SW 1271 (cell line): ENCODE results near the gene ZRANB1.

Experiments used
- DNase-seq, 2 experiments: peaks; one replicate each; lab custom pipeline; 2025; lab: John Stamatoyannopoulos, UW

ZRANB1 gene

DNA sequence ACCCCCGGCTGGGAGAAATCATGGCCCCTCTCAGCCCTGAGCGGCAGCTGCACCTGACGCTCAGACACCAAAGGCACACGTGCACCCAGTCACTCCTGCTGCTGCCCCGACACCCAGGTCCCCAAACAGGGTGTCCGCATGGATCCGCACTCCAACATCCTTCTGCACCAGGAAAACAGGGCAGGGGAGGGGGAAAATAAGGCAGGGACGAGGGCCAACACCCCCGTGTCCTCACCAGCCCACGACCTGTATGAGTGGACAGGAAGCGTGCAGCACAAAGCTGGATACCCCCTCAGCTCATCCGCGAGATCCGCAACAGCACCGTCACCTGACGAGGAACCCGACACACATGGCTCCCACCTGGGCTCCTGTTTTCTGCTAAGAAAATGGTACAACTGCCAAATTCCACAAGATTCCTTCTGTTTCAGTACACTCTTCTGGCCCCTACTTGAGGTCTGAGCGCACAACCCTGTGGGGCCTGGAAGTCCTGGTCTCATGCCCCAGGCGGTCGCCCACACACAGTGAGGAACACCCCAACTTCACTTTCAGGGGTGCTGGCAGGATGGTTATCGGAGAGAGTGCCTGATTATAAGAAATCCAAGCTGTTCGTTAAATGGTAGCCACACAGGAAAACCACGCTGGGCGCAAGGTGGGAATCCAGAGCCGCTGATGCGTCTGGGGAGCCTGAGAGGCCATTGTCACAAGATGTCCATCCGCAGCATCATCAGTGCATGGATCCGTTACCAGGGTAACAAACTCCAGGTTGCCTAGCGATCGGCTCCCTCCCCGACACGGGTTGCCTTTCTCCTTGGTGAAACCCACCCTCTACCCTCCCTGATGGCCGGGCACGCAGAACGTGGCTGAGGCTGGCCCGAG lies 63.6 kb downstream of the ZRANB1 start:
- DNase-seq: no peak

DNA sequence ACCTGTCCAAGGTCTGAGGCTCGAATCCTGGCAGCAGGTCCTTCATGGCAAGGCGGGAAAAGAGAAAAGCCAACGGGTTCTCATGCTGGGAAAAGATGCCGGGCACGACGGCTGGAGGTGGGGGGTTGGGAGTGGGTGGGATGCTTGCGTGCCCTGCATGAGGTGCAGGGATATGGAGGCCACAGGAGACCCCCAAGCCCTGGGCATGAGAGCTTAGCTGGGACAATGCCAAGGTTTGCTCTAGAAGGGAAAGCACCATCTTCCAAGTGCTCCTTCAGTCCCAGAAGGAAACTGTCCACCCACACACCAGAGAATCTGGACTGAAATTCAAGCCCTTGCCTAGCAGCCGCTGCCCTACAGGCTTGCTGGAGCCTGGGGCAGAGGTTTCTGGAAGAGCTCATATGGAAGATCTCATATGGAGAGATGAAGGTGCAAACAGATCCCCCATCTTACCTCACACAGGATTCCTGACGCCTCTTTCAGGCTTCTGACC lies 64.3 kb downstream of the ZRANB1 start:
- no peak for DNase-seq

DNA sequence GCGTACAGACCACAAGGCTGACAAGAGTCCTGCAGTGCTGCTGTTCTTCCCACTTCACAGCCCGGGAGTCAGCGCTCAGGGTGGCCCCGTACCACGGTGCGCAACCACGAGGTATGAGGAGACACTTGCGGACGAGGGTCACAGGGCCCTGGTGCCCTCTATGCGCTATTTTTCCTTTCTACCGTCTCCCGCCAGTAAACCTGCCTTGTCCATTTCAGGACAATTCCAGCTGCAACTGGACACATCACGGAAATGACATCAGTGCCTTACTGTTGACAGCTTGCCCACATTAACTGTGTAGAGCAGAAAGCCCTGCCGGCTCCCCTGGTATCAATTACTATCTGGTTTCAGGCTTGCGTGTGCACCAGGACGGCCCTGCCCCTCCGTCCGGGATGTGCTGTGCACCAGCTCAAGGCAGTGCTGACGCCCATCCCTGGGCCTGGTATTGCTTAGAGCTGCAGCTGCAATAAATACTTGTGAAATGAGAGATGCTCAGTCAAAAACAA lies 65.1 kb downstream of the ZRANB1 start:
- no peak for DNase-seq

DNA sequence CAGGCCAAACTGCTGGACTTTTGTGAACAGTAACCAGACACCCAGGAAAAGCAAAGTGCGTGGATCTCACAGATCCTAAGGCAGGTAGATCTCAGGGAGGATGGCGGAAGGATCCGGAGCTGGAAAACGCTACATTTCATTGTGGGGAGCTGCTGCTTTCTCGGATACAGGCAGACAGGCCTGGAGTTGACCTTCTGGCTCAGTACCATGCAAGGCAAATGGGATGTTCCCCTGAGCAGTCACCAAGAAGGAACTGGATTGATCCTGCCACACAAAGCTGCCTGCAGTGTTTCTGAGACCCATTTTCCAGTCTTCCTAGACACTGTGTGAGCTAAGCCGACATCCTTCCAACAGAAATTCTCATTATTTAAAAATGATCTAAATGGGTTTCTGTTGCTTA lies 65.5 kb downstream of the ZRANB1 start:
- DNase-seq: no peak

DNA sequence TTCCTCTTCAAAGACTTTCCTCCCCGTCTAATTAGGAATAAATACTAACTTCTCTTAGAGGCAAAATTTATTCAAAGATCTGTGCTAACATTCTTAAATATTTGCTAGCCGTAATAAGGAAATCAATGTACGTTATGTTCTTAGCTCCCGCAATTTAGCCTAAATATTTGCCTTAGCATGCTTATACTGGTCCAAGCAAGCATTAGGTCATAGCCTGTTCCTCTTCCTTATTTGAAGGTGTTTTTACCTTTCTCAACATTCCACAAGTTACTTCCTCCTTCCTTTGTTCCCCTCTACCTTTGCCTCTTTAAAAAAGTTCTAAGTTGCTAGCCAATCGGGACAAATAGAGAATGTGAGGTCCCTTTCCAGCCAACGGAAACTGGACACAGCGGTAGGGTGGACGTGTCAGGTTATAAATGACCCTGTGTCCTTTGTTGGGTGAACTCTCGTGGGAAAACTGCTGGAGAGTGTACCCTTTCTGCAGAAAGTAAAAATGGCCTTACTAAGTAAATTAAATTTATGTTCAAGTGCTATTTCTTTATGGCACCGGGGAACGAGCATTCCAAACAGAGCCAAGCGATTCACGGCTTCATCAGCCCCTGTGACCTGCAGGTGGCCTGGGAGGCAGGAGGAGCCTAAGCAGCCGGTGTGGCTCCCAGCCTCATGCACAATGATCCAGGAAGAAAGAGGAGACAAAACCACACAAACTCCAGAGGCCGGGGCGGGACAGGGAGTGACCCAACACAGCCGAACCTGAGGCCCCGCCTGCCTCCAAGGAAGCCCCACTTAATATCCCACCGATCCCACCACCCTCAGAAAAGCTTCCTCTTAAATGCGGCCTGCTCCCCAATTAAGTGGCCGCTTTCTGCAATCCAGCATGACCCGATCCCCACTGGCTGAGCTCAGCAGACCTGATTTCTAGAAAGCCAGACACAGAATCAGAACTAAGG lies 67.0 kb downstream of the ZRANB1 start:
- DNase-seq: no peak

DNA sequence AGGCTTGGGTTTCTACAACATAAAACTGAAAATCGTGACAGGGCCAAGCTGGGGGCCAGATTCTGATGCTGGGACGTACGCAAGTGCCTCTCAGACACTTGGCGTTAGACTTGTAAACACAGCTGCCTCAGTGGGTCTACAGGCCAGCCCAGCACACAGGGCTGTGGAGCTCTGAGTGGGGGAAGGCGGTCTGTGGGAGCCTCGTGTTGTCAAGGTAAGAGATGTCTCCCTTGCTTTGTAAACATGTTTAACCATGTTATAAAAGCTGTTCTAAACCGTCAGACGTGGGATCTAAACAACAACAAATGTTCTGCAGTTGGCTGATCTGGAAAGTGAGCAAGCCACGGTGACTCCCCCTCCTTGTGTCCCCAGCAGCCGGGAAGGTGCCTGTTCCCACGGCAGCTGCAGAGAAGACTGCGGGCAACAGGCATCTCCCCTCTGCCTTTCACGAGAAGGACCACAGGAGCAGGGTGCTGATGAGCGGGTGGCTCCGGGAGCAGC lies 67.8 kb downstream of the ZRANB1 start:
- DNase-seq: no peak

DNA sequence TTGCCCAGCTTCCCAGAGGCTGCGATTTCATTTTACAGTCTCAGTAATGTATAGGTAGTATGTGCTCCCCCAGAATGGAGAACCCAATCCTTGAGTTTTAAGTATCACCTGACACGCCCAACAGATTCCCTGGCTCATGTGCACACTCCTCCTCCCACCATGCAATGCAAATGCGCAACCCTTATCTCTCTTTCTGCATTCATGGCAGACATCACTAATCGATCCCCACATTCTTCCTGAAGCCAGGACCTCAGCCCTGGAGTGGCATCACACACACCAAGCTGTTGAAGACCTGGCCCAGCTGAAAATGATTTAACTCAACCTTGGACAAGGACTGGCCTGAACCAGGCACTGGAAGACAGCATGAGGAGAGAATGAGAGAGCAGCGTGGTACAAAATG lies 68.4 kb downstream of the ZRANB1 start:
- no peak for DNase-seq

DNA sequence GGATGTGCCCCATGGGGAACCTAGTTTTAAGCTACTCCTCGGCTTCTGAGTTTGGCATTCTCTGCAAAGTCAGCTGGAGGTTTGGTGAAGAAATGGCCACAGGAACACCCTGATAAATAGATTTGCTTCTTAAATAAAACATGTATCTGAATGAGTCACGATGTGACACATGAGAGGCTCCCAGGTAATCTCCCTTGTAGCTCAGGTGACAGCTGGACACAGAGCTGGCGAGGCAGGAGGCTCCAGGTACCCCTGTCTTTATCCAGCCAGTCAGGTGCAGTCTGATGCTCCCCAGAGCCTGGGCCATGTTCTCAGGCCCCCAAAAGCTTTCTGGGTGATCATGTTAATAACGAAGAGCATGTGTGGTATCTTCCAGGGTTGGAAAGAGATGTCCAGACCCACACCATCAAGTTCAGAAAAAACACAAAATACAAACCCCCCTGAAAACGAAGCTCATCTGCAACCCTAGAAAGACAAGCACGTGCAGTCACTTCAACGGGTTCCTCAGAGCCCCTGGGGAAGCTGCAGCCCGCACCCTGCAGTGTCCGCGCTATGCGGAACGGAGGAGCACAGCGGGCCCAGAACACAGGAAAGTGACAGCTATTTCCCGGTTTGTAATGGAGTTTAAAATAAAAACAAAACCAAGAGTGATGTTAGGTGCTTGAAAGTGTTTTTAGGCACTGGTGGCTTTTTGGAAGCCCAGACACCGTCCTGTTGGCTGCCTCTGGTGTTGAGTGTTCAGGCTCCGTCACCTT lies 69.4 kb downstream of the ZRANB1 start:
- no peak for DNase-seq

DNA sequence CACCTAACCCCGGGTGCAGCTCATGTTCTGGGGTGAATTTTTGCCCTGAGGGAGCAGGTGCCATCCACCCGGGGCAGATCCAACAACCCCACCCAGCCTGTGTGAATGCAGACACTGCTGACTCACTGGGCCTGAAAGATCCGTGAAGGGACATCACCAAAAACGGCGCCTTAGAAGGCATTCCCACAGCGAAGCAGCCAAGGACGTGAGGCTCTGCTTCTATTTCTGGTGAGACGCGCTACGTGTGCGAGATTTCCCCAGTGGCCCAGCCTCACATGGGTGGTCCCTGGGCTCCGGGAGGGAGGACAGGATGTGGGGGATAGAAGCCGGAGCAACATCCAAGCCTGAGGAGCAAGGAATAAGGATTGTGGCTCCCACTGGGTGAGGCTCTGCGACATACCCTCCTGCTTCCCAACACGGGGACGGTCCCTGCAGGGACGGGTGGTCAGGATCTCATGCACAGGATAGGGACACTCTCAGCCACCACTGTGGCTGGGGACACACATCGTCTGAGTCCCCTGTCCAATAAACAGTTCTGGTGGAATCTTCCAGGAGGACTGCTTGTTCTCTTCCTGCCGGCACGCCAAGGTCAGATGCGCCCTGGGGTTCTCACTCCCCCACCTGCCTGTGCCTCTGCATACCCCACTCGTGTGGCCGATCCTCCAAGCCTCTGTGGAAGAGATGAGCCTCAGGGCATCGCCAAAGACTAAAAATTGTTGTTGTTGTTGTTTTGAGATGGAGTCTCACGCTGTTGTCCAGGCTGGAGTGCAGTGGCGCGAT lies 70.2 kb downstream of the ZRANB1 start:
- DNase-seq: no peak

DNA sequence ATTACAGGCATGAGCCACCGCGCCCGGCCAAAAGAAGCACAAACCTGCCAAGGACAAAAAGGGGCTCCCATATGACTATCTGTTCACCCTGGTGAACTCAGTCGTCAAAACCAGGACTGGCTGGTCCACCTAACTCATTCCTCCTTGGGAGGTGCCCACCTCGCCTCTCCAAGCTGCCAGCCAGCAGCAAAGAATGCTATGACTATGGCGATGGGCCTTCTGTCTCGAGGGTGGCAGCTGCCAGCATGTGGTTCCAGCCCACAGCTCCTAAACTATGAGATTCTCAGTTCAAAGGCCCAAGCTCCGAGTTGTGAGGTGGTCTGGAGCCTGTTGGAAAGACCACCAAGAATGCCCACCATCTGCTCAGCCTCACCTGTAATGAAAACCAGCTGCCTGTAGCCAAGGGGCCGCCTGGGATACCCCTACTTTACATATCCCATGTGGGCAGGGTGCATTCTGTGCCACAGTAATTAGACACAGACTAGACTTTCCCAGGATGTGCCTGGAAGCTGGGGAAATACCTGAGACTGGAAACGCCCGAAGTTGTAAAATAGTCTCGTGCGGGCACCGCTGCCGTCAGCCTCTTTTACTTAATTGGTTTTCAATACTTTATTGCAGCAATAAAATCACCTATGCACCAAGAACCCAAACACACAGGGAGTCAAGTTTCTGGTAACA lies 71.1 kb downstream of the ZRANB1 start:
- DNase-seq: no peak

DNA sequence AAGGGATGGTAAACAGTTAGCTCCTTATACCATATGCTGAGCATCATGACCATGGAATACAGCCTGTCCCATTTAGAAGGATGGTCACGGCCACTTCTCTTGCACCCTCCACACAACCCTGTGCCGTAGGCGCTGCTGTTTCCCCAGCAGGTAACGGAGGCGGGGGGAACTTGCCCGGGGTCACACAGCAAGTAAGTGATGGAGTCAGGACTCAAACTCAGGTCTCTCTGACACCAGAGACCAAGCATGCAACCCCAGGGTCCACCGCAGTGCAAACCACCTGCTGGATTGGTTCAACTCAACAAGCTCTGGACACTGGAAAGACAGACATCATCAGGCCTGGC lies 71.6 kb downstream of the ZRANB1 start:
- DNase-seq: no peak

DNA sequence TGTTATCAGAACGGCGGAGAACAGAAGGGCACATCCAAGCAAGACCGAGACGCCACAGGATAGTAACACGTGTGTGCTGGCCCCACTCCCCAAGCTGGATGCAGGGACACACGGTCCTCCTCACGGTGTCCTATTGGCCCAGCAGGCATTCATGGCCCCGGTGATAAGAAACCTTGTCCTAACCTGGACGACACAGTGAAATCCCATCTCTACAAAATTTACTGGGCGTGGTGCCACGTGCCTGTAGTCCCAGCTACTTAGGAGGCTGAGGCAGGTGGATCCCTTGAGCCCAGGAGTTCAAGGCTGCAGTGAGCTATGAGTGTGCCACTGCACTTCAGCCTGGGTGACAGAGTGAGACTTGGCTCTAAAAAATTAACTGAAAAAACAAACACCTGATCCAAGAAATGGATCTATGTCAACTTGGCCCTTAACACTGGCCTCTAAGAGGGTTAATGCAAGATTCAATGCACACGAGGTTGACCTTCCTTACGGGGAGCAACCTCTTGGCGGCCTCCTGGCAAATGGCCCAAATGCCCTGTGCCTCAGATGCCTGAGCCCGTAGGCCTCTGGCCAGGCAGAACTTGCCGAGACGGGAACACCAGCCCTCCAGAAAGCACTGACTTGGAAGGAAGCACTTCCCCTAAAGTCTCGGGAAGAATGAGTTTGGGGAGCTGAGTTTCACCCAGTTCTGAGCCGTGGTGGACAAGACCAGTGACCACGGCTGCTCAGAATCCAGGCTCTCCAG lies 72.3 kb downstream of the ZRANB1 start:
- no peak for DNase-seq

DNA sequence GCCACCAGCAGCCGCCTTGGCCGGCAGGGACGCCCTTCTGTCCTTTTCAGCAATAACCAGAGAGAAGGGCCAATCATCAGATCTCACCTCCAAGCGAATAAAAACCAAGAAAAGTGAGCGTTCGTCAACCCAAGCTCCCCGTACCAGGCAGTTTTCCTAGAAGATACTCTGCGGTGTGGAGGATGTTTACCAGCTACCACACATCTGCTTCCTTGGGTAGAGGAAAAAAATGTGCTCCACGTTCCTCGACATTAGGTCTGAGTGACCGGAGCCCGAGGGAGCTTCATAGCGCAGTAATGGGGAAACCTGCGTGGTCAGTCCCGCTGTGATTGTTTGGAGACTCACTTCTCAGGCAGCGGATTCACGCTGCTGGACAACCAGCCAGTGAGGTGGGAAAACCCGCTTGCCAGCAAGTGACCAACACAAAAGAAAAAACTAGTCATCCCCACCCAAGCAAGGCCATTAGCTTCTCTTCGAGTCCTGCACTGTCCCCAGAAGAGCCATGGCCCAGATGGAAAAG lies 73.0 kb downstream of the ZRANB1 start:
- no peak for DNase-seq

DNA sequence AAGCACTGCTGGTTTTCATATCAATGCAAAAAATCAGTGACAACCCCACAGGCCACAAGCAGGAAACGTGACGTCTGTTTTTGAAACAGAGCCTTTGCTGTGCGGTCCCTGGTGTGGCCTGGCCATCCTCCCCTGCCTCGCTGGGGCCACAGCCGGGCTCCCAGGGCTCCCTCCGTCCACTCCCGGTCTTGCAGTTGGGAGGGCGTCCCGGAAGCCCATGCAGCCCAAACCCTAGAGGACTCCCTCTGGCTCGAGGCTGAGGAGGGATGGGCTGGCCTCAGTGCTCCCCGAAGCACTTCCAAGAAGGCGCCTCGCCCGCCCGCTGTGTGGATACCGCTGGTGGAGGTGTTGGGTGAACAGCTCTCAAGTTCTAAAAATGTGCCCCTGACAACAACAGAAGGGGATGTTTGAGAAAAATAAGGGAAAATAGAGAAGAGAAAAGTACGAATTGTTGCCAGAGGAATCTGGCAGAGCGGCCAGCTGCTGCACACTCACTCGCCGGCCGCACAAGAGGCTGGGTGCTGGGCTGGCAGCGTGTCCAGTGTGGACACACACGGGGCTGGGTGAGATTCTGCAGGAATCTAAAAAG lies 73.5 kb downstream of the ZRANB1 start:
- DNase-seq: no peak

DNA sequence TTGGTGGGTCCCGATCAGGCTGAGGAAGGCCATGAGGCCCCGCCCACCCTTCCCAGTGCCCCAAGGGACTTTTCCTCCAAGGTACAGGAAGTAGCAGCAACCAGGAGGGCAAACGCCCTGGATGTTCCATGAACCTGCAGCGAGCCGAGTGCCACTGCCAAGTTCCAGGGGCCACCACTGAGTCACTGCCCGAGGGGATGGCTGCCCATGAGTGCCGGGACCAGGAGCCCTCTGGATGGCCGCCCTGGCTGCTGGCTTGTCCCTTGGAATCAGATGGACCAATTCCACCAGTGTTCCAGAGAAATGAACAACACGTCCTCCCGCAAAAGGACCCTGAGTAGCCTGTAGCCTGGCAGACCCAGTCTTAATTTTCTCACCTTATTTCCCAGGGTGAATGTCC lies 74.2 kb downstream of the ZRANB1 start:
- no peak for DNase-seq

DNA sequence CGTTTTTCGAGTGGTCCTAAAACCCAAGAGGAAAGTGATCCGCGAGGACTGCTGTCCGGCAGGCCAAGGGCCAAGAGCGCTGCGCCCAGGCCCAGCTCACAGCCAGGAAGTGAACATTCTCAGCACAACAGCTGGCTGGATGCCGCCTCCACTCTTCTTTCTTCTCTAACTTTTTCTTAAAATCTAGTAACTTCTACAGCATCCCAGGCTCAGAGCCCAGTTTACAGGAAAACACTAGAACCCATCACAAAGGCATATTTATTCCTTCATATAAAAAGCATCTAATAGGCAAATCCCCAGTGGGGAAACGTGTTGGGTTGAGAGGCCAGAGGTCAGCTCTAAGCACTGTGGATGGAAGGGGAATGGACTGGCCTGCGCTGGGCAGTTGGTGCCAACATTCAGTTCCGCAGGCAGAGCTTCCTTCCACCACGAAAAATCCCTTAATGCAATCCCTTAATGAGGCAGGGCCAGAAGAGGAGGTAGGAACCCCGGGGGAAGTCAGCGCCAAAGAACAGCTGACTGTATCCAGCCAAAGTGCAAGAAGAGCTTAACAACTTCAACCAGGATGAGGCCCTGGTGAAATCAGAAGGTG lies 74.8 kb downstream of the ZRANB1 start:
- no peak for DNase-seq

DNA sequence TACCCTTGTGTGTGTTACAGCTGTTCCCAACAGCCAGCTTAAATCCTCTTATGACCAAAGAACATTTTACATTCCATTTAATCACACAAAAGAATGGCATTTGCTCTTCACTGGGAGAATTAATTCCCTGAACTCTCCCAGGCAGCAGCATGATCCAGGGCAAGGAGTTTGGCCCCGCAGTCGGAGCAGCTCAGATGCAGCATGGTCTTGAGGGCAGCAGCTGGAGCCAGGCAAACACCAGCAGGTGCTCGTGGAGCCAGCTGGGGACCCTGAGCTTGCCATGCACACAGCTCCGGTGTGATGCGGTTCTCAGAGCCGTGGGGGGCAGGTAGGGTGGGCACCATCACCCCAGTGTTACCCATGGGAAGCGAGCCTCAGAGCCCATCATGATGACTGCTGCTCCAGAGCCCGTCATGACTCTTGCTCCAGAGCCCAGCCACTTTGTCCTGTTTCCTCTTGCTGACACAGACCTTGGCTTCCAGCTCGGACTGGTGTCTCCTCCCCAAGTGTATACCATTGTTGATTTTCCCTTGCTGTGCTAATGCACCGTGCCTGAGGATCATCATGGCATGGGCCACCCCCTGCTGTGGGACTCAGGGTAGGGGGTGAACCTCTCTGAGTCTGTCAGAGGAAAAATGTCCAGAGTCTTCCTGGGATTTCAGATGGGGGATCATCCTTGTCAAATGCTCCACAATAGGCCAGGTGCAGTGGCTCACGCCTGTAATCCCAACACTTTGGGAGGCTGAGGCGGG lies 75.8 kb downstream of the ZRANB1 start:
- no peak for DNase-seq

DNA sequence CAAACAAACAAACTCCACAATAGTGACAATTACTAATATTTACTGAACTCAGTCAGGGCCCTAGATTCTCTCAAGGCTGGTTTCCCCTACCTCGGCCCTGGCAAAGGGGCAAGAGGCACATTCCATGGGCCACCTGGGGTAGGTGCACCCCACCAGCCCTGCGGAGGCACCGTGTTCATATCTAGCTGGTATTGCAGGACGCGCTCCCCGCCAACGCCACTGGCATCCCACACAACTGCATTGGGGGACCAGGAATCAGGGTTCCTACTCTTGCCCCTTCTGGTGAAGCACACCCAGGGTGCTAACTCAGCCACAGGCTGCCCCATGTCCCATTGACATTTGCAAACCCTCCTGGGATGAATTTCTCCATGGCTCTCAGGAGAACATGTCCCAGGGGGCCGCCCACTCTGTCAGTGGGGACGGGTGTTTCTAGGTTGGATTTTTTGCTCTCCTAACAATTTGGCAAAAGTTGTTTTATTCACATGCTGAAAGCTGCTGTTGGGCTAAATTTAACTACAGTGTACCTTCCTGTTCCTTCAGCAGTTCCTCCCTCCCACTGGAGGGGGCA lies 76.7 kb downstream of the ZRANB1 start:
- DNase-seq: no peak
